HG03432 (cell line): Measurements from ENCODE around the gene EIF5A.
A peak's percentile ranks its signal among the peaks of the same experiment; 100 is the strongest.

Experiments
- ATAC-seq: cut with Tn5 transposase; IDR thresholded peaks from one replicate; pipeline ENCODE4 v1.9.1; 2021; ENCODE audit warnings: mild to moderate bottlenecking, moderate library complexity; ENCODE audit not compliant: unreplicated experiment

The EIF5A gene

DNA sequence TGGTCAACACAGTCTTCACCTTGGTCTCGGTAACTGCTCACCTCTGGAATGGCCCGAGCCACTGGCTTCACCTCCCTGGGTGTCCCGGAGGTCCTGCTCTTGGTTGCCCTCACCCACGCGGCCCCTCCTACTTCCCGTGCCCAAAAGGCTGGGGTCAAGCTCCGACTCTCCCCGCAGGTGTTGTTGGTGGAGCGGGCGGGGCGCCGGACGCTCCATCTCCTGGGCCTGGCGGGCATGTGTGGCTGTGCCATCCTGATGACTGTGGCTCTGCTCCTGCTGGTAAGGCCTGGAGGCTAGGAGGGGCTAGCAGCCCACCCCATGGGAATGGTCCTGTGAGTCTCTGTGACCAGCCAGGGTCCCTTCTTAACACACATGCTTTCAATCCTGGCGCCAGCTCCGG lies 22.5 kb upstream of the EIF5A start:
- ATAC-seq, result no peak

GRCh38 chr17:7285679-7286078 lies 21.7 kb upstream of the EIF5A start:
- ATAC-seq, result no peak

GRCh38 chr17:7289256-7290032 lies 18.0 kb upstream of the EIF5A start:
- no peak for ATAC-seq

GRCh38 chr17:7290166-7290565 lies 17.3 kb upstream of the EIF5A start:
- no peak for ATAC-seq

DNA sequence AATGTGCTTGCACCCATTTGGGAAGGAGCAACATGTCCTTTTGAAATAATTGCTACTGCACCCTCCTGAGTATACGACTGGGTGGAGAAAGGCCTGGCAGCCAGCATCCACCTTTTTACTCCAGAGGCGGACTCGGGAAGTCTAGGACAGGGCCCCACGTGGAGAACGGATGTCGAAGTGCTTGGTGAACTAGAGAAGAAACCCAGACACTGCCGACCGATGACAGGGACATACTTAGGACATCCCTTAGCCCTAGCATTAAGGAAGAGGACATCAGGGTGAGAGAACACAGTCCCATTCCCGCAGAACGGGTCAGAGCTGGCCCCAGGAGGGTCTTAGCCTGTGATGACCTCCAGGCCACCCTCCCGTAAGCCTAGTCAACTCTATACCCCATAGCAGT lies 16.7 kb upstream of the EIF5A start:
- no peak for ATAC-seq

GRCh38 chr17:7292194-7292593 lies 15.2 kb upstream of the EIF5A start:
- no peak for ATAC-seq

DNA sequence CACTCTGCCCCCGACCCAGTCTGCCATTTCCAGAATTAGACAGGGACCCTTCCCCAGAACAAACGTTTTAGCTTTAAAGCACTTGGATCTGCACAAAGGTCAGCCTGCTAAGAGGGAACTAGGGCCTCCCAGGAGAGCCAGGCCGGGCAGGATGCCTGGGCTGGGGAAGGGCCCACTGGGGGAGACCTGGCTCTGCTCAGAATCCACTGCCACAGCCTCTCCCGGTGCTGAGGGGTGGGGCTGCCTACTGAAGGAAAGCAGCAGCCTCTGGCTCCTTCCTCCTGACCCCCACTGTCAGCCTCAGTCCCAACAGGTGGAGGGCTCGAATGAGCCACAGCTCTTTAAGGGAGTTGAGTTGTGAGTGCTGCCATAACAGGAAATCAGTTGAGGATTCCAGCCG lies 14.7 kb upstream of the EIF5A start:
- ATAC-seq, result no peak

DNA sequence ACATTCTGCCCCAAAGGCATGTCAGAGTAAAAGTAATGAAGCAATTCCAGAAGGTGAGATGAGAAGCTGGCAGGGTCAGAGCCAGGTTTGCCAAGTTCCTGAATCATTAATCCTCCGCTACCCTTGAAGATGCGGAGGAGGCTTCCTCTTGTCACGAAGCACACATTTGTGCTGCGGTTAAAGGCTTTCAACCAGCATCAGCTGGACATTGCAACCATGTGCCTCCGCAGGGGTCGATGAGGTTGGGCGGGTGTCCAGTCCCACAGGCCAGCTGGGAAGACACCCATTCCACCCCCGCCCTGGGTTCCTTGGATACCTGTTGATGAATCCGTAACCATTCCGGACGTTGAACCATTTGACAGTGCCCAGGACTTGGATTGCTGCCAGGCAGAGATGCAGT lies 14.3 kb upstream of the EIF5A start:
- no peak for ATAC-seq

DNA sequence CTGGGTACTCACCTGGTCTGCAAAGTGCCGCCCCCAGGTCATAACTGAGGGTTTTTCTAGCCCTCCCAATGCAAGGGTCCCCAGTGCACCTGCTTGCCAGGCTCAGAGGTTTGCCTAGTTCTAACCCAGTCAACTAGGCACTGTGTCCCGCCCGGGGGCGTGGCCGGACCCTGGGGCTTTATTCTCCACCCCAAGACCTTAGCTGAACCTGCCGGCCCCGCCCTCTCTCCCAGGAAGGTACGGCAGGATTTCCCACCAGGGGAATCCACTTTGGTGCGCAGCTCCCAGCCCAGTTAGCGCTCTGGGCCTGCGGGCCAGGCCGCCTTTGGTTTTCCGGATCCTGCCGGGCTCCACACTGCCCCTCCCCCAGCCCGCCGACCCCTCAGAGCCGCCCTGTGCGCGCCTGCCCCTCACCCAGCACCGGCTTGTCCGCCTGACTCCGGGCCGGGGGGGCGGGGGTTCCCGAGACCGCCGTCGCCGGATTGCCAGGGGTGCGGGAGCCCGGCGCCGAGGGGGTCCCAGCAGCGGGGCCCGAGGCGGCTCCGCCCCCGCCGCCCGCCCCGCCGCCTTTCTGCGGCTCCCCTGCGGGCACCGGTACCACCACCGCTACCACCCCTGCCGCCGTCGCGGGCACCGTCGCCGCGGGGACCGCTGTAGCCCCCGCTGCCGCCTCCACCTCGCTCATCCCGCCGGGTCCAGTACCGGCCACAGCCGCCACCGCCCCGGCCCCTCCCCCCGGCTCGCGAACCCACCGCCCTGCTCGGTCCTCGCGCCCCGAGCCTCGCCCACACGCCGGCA lies 13.4 kb upstream of the EIF5A start:
- no peak for ATAC-seq

DNA sequence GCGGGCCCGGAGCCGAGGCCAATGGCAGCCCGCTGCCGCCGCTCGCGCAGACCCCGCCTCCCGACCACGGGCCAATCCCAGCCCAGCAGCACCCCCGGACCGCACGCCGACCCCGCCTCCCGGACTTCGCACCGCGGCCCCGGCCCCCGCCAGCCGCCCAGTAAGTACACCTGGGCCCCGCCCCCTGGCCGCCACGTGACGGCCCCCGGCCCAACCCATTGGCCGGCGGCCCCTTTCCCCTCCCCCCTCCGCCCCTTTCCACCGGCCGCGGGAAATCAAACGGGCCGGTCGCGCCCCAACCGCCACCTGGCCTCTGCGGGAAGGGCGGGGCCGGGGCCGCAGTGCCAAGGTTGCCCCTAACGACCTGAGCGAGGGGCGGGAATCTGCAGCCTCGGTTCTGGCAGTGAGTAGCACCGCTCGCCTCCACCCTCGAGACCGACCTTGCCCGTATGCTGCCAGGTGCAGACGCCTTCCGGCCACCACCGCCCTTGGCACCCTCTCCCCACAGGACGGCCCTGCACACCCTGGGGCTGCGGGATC lies 12.7 kb upstream of the EIF5A start, which contains the start of gene YBX2:
YBX2 (minus strand) TSS at position 26 of the 540 bp plus-strand sequence. CDS start 139 bp downstream, outside the sequence.
- no peak for ATAC-seq

GRCh38 chr17:7295230-7296180 lies 11.9 kb upstream of the EIF5A start:
- no peak for ATAC-seq

GRCh38 chr17:7296189-7296861 lies 11.1 kb upstream of the EIF5A start:
- peak; percentile 39 for ATAC-seq

- ATAC-seq, result no peak
Measured at GRCh38 chr17:7304179-7304578, 3.2 kb upstream of the EIF5A start.

DNA sequence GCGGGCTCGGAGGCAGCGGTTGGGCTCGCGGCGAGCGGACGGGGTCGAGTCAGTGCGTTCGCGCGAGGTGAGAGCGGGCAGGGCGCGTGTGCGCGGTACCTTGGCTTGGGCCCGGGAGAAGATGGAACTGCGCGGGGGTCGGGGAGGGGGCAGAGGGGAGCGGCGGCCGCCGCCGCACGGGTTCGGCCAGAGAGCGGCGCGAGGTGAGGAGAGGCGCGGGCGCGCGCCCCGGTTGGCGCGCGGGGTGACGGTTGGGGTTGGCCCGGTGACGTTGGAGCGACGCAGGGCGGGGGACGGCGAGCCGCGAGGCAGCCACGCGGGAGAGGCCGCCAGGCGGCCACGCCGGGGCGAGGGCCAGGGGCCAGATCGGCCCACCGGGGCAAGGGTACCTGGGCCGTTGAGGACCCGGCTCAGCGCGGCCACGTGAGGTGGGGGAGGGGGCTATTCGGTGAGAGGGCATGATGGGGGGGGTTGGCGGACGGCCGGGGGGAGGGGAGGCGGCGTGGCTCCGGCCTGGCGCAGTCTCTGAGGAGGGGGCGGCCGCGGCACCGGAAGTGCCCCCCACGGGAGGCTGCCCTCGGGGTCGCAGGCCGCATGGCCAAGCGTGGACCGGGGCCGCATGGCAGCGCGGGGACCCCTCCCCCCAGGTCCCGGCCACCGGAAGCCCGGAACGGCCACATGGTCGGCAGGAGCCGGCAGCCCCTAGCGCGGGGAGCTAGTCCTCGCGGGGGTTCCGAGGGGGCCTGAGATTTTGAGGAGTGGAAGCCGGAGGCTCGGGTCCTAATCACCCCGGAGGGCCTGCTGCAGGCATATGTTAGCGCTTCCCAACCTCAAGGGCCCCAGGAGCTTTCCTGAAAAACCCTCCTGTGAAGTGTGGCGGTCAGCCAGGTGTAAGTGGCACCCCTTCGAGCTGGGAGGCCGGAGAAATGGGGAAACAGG lies 527 bp downstream of the EIF5A start:
- ATAC-seq, result no peak

DNA sequence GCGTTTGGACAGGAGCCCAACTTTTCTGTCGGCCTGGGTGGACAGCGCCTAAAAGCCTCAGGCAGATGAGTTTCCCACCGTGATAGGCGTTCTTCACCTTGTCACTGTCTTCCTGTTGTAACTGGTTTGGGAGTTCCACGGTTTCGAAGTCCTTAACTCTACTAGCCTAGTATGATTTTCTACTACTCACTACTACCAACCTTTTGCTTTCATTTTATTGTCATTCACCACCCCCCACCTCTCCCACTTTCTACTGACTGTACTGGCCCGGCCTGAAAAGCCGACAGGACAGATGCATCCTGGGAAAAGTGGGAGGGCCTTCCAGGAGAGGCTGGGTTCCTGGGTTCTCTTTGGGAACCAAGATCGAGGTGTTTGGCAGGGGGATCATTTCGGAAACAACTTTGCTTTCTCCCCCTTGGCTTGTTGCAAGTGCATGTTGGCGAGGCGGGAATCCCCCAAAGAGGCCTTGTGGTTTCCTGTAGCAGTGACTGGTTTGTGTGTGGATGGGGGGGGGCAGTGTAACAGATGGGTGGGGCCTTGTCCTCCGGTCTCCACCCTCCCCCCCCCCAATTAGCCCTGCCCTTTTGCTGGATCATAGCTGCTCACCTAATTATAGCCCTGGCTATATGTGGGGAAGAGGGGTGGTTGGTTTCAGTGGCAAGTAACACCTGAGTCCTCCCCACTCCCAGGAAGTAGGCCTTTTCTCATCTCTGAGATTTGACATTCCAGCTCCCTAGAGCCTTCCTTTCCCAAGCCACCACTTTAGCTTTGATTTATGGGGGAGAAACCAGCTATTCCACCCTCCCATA lies 1.4 kb downstream of the EIF5A start:
- peak; percentile 17 for ATAC-seq

- ATAC-seq, result no peak
Measured at GRCh38 chr17:7309628-7310027, 2.2 kb downstream of the EIF5A start.

DNA sequence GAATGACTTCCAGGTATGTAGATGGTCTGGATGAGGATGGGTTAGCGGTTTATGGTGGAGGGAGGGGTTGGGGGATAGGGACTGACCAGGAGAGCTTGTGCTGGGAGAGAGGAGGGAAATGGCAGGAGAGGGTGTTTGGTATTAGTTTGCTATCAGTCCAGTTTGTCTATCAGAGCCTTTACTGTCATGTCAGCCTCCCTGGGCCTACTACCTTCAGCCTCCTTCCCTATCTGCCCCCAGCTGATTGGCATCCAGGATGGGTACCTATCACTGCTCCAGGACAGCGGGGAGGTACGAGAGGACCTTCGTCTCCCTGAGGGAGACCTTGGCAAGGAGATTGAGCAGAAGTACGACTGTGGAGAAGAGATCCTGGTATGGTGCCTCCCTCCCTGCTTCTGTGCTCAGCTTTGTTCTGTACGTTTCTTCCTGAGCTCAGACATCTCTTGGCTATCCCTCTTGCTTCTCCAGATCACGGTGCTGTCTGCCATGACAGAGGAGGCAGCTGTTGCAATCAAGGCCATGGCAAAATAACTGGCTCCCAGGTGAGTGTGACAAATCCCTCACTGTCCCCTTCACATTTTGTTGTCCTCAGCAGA lies 3.8 kb downstream of the EIF5A start:
- ATAC-seq, result no peak
